ENCODE data around the gene UBE2I. TPM values are rescaled to one million over a fixed set of nuclear protein-coding genes. Genes with fewer than 3 reads are reported as not detected.

UBE2I gene
- total RNA-seq, 1 experiment from 2014 or later = 69.5 TPM

- DNase-seq (ENCODE audit: low read depth) = peak; percentile 98
These were observed 33.3 kb downstream of the UBE2I start for GRCh38 chr16:1342526-1343427.

GRCh38 chr16:1343428-1344242 is 34.2 kb downstream of the UBE2I start:
- DNase-seq (ENCODE audit: low read depth) = peak; percentile 16

- no peak for DNase-seq (ENCODE audit: low read depth)
These were observed 35.1 kb downstream of the UBE2I start for GRCh38 chr16:1344499-1344898.

GRCh38 chr16:1345087-1345486 is 35.7 kb downstream of the UBE2I start:
- peak; percentile 41 for DNase-seq (ENCODE audit: low read depth)

GRCh38 chr16:1345651-1346421 is 36.4 kb downstream of the UBE2I start:
- DNase-seq (ENCODE audit: low read depth) = no peak

- peak; percentile 40 for DNase-seq (ENCODE audit: low read depth)
These were observed 37.2 kb downstream of the UBE2I start for GRCh38 chr16:1346422-1347285.

GRCh38 chr16:1347286-1347855 is 37.9 kb downstream of the UBE2I start:
- no peak for DNase-seq (ENCODE audit: low read depth)

GRCh38 chr16:1347962-1348361 is 38.5 kb downstream of the UBE2I start:
- DNase-seq (ENCODE audit: low read depth) = no peak

- no peak for DNase-seq (ENCODE audit: low read depth)
These were observed 39.0 kb downstream of the UBE2I start for GRCh38 chr16:1348441-1348840.

GRCh38 chr16:1348926-1349325 is 39.5 kb downstream of the UBE2I start:
- DNase-seq (ENCODE audit: low read depth) = no peak

GRCh38 chr16:1349351-1349750 is 39.9 kb downstream of the UBE2I start:
- no peak for DNase-seq (ENCODE audit: low read depth)

- no peak for DNase-seq (ENCODE audit: low read depth)
These were observed 40.5 kb downstream of the UBE2I start for GRCh38 chr16:1349951-1350350.

GRCh38 chr16:1350691-1351090 is 41.3 kb downstream of the UBE2I start:
- no peak for DNase-seq (ENCODE audit: low read depth)

GRCh38 chr16:1351215-1351581 is 41.8 kb downstream of the UBE2I start:
- DNase-seq (ENCODE audit: low read depth) = no peak

GRCh38 chr16:1351582-1352362 is 42.3 kb downstream of the UBE2I start, which contains the start of the genes GNPTG and TSR3:
Gene GNPTG, plus strand, starts transcription at chr16:1351931. Its CDS starts 35 bp downstream, at chr16:1351966.
Gene TSR3, minus strand, starts transcription at chr16:1351878. Its CDS starts 74 bp downstream, at chr16:1351804.
- peak; percentile 90 for DNase-seq (ENCODE audit: low read depth)

GRCh38 chr16:1354815-1355540 is 45.5 kb downstream of the UBE2I start:
- DNase-seq (ENCODE audit: low read depth) = no peak

GRCh38 chr16:1355591-1355990 is 46.2 kb downstream of the UBE2I start:
- no peak for DNase-seq (ENCODE audit: low read depth)

GRCh38 chr16:1356061-1356900 is 46.8 kb downstream of the UBE2I start:
- DNase-seq (ENCODE audit: low read depth) = no peak

Measured in Daoy (cell line).